ENCODE results near the gene ZDHHC8. TPM values are rescaled to one million over a fixed set of nuclear protein-coding genes. Genes with fewer than 3 reads are reported as not detected.

The ZDHHC8 gene
- total RNA-seq, 1 experiment from 2014 or later: 11.5 TPM

GRCh38 chr22:20177217-20177911 is 45.8 kb downstream of the ZDHHC8 start:
- Histone ChIP-seq H3K79me2 (ENCODE audit: low read length) (no peaks in the 10 kb centered on the region), H3K4me2 (ENCODE audit: low read depth, low read length, poor library complexity, severe bottlenecking) (no peak overlapping the region), H3K9me3 (ENCODE audit: low read length) (no peaks in the 10 kb centered on the region), H3K4me1 (ENCODE audit: low read length) (peaks cover 9% of the 10 kb centered on the region), H3K36me3 (ENCODE audit: insufficient read depth, low read length) (no peaks in the 10 kb centered on the region), H3K9me2 (replicated peaks; ENCODE audit: insufficient read depth, low read length) (no peaks in the 10 kb centered on the region), H3K4me3 (ENCODE audit: low read length) (no peak overlapping the region), H3K27me3 (ENCODE audit: low read length) (no peaks in the 10 kb centered on the region), H2AFZ (ENCODE audit: low read length) (no peak overlapping the region), H3K27ac (ENCODE audit: low read length) (no peak overlapping the region), H3K9ac (ENCODE audit: low read length) (no peak overlapping the region), H4K20me1 (ENCODE audit: insufficient read depth, low read depth, low read length) (no peaks in the 10 kb centered on the region)
- no peak for DNase-seq

- H3K9me3 ChIP-seq (ENCODE audit: low read length): no peaks in the 10 kb centered on the region
Measured at GRCh38 chr22:20178075-20178914, 46.7 kb downstream of the ZDHHC8 start.

GRCh38 chr22:20178915-20179227 is 47.3 kb downstream of the ZDHHC8 start:
- Histone ChIP-seq H3K4me1 (ENCODE audit: low read length) (peaks cover 9% of the 10 kb centered on the region), H3K9ac (ENCODE audit: low read length) (no peak overlapping the region), H3K79me2 (ENCODE audit: low read length) (no peaks in the 10 kb centered on the region), H3K27ac (ENCODE audit: low read length) (no peak overlapping the region), H2AFZ (ENCODE audit: low read length) (no peak overlapping the region), H3K36me3 (ENCODE audit: insufficient read depth, low read length) (no peaks in the 10 kb centered on the region), H3K27me3 (ENCODE audit: low read length) (no peaks in the 10 kb centered on the region), H4K20me1 (ENCODE audit: insufficient read depth, low read depth, low read length) (no peaks in the 10 kb centered on the region), H3K4me3 (ENCODE audit: low read length) (no peak overlapping the region), H3K9me2 (replicated peaks; ENCODE audit: insufficient read depth, low read length) (no peaks in the 10 kb centered on the region), H3K4me2 (ENCODE audit: low read depth, low read length, poor library complexity, severe bottlenecking) (no peak overlapping the region), H3K9me3 (ENCODE audit: low read length) (no peaks in the 10 kb centered on the region)
- no peak for DNase-seq

More at GRCh38 chr22:20178075-20178914, 46.7 kb downstream of the ZDHHC8 start:
- H3K79me2 ChIP-seq (ENCODE audit: low read length): no peaks in the 10 kb centered on the region
- H3K9ac ChIP-seq (ENCODE audit: low read length): no peak overlapping the region
- DNase-seq: no peak
- no peak overlapping the region for H2AFZ ChIP-seq (ENCODE audit: low read length)
- no peak overlapping the region for H3K4me3 ChIP-seq (ENCODE audit: low read length)
- no peaks in the 10 kb centered on the region for H3K9me2 ChIP-seq (replicated peaks; ENCODE audit: insufficient read depth, low read length)
- peaks cover 9% of the 10 kb centered on the region for H3K4me1 ChIP-seq (ENCODE audit: low read length)
- H3K4me2 ChIP-seq (ENCODE audit: low read depth, low read length, poor library complexity, severe bottlenecking): no peak overlapping the region
- H3K27ac ChIP-seq (ENCODE audit: low read length): no peak overlapping the region
- H4K20me1 ChIP-seq (ENCODE audit: insufficient read depth, low read depth, low read length): no peaks in the 10 kb centered on the region
- no peaks in the 10 kb centered on the region for H3K27me3 ChIP-seq (ENCODE audit: low read length)
- H3K36me3 ChIP-seq (ENCODE audit: insufficient read depth, low read length): no peaks in the 10 kb centered on the region

DNA sequence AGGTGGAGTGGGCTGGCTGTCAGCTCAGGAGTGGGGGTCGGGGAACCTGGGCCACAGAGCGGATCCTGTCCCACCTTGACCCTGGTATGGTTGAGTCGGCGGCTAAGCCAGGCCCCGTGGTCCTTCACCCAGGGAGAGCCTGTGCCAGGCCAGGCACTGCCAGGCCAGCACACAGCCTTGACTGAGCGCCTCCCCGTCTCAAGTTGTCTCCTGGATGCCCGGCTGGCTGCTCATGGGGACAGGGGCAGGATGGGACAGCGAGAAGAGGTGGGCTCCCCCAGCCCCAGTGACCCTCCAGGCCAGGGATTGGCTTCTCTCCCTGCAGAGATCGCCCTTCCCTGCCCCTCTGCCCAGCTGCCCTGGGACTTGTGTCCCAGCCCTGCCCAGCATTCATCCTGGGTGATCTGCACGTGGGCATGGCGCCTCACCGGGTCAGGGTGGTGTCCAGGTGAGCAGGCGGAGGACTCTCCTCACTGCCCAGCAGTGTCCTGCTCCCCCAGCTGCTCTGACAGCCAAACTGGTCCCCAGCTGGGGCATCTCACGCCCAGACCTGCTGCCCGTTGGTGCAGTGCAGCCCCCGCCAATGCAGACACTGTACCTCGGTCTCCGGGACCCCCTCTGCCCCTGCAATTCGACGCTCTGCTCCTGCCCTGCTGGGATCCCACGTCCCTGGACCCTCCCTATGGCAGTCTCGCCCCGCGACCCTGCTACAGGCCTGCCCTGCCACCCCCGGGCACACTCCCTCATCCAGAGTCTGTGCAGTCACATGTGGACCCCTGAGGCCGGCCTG is 48.0 kb downstream of the ZDHHC8 start:
- H3K4me2 ChIP-seq (ENCODE audit: low read depth, low read length, poor library complexity, severe bottlenecking): no peak overlapping the region
- H3K79me2 ChIP-seq (ENCODE audit: low read length): no peaks in the 10 kb centered on the region
- H3K4me1 ChIP-seq (ENCODE audit: low read length): peaks cover 9% of the 10 kb centered on the region
- no peak overlapping the region for H2AFZ ChIP-seq (ENCODE audit: low read length)
- no peak overlapping the region for H3K27ac ChIP-seq (ENCODE audit: low read length)
- no peak for DNase-seq
- no peaks in the 10 kb centered on the region for H3K36me3 ChIP-seq (ENCODE audit: insufficient read depth, low read length)
- no peaks in the 10 kb centered on the region for H4K20me1 ChIP-seq (ENCODE audit: insufficient read depth, low read depth, low read length)
- no peaks in the 10 kb centered on the region for H3K9me2 ChIP-seq (replicated peaks; ENCODE audit: insufficient read depth, low read length)
- H3K4me3 ChIP-seq (ENCODE audit: low read length): no peak overlapping the region
- no peaks in the 10 kb centered on the region for H3K27me3 ChIP-seq (ENCODE audit: low read length)
- no peaks in the 10 kb centered on the region for H3K9me3 ChIP-seq (ENCODE audit: low read length)
- H3K9ac ChIP-seq (ENCODE audit: low read length): no peak overlapping the region

GRCh38 chr22:20180245-20180630 is 48.6 kb downstream of the ZDHHC8 start:
- Histone ChIP-seq H3K4me2 (ENCODE audit: low read depth, low read length, poor library complexity, severe bottlenecking) (no peak overlapping the region), H3K79me2 (ENCODE audit: low read length) (no peaks in the 10 kb centered on the region), H2AFZ (ENCODE audit: low read length) (no peak overlapping the region), H3K4me3 (ENCODE audit: low read length) (no peak overlapping the region), H3K27ac (ENCODE audit: low read length) (no peak overlapping the region), H3K36me3 (ENCODE audit: insufficient read depth, low read length) (no peaks in the 10 kb centered on the region), H3K9me2 (replicated peaks; ENCODE audit: insufficient read depth, low read length) (no peaks in the 10 kb centered on the region), H4K20me1 (ENCODE audit: insufficient read depth, low read depth, low read length) (no peaks in the 10 kb centered on the region), H3K9ac (ENCODE audit: low read length) (no peak overlapping the region), H3K9me3 (ENCODE audit: low read length) (no peaks in the 10 kb centered on the region), H3K27me3 (ENCODE audit: low read length) (no peaks in the 10 kb centered on the region), H3K4me1 (ENCODE audit: low read length) (peaks cover 9% of the 10 kb centered on the region)
- DNase-seq: no peak

- Histone ChIP-seq H3K27ac (ENCODE audit: low read length) (no peak overlapping the region), H3K27me3 (ENCODE audit: low read length) (no peaks in the 10 kb centered on the region), H3K9ac (ENCODE audit: low read length) (no peak overlapping the region), H3K4me3 (ENCODE audit: low read length) (no peak overlapping the region), H3K79me2 (ENCODE audit: low read length) (no peaks in the 10 kb centered on the region), H3K4me2 (ENCODE audit: low read depth, low read length, poor library complexity, severe bottlenecking) (no peak overlapping the region), H3K9me2 (replicated peaks; ENCODE audit: insufficient read depth, low read length) (no peaks in the 10 kb centered on the region), H3K4me1 (ENCODE audit: low read length) (peaks cover 9% of the 10 kb centered on the region), H3K9me3 (ENCODE audit: low read length) (no peaks in the 10 kb centered on the region), H2AFZ (ENCODE audit: low read length) (no peak overlapping the region), H3K36me3 (ENCODE audit: insufficient read depth, low read length) (no peaks in the 10 kb centered on the region), H4K20me1 (ENCODE audit: insufficient read depth, low read depth, low read length) (no peaks in the 10 kb centered on the region)
- no peak for DNase-seq
Measured at GRCh38 chr22:20180640-20181039, 49.0 kb downstream of the ZDHHC8 start.

DNA sequence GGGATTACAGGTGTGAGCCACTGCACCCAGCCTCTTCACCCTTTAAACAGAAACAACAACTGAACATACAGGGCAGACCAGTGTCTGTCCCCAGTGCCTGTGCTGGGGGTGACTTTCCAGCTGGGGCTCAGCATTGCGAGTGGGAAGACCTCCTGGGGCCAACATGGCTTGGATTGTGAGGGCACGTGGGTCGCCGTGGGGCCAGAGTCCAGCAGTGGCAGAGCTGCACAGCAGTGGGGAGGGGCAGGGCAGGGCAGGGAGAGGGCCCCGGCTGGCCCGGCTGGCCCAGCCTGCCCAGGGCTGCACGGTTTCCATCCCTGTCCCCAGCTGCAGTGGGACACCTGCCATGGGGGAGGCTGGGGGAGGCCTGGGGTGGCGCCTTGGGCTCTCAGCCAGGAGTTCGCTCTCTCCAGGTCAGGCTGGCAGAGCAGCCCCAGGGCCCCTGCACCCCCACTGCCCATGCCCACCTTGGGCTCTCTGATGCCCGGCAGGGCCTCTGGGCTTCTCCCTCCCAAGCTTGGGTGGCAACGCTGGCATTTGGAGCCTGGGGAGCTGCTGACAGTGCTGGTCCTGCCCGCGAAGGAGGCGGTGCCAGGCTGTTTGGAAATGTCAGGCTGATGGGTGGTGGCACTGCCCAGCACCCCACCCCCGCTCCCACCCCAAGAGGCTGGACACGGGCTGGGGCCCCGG is 49.7 kb downstream of the ZDHHC8 start:
- no peaks in the 10 kb centered on the region for H4K20me1 ChIP-seq (ENCODE audit: insufficient read depth, low read depth, low read length)
- H2AFZ ChIP-seq (ENCODE audit: low read length): no peak overlapping the region
- no peaks in the 10 kb centered on the region for H3K9me2 ChIP-seq (replicated peaks; ENCODE audit: insufficient read depth, low read length)
- no peaks in the 10 kb centered on the region for H3K9me3 ChIP-seq (ENCODE audit: low read length)
- H3K79me2 ChIP-seq (ENCODE audit: low read length): no peaks in the 10 kb centered on the region
- no peak overlapping the region for H3K27ac ChIP-seq (ENCODE audit: low read length)
- no peaks in the 10 kb centered on the region for H3K27me3 ChIP-seq (ENCODE audit: low read length)
- H3K9ac ChIP-seq (ENCODE audit: low read length): no peak overlapping the region
- peaks cover 9% of the 10 kb centered on the region for H3K4me1 ChIP-seq (ENCODE audit: low read length)
- no peak overlapping the region for H3K4me3 ChIP-seq (ENCODE audit: low read length)
- H3K36me3 ChIP-seq (ENCODE audit: insufficient read depth, low read length): no peaks in the 10 kb centered on the region
- H3K4me2 ChIP-seq (ENCODE audit: low read depth, low read length, poor library complexity, severe bottlenecking): no peak overlapping the region
- DNase-seq: no peak

DNA sequence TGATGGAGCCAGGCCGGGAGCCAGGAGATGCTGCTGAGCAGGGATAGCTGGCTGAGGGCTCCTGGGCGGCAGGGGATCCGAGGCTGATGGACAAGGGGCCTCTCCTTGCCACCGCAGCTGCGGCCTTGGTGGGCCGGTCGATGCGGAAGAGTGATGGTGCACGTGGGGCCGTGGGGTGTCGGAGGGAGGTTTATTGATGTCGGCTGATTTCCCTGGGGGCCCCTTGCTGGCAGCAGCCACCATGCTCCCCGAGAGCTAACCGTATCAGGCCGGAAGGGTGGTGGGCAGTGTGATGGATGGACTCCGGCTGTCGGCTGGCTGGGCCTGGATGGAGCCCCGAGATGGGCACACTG is 50.3 kb downstream of the ZDHHC8 start:
- Histone ChIP-seq H3K36me3 (ENCODE audit: insufficient read depth, low read length) (no peaks in the 10 kb centered on the region), H3K9me3 (ENCODE audit: low read length) (no peaks in the 10 kb centered on the region), H3K79me2 (ENCODE audit: low read length) (no peaks in the 10 kb centered on the region), H2AFZ (ENCODE audit: low read length) (no peak overlapping the region), H3K4me3 (ENCODE audit: low read length) (no peak overlapping the region), H3K9ac (ENCODE audit: low read length) (no peak overlapping the region), H3K4me2 (ENCODE audit: low read depth, low read length, poor library complexity, severe bottlenecking) (no peak overlapping the region), H3K9me2 (replicated peaks; ENCODE audit: insufficient read depth, low read length) (no peaks in the 10 kb centered on the region), H4K20me1 (ENCODE audit: insufficient read depth, low read depth, low read length) (no peaks in the 10 kb centered on the region), H3K27ac (ENCODE audit: low read length) (no peak overlapping the region), H3K27me3 (ENCODE audit: low read length) (no peaks in the 10 kb centered on the region), H3K4me1 (ENCODE audit: low read length) (peaks cover 9% of the 10 kb centered on the region)
- no peak for DNase-seq

Data from Karpas-422 (cell line).